Gastroesophageal sphincter (tissue), 4 donors: ENCODE measurements around the gene NBDY. TPM values are rescaled to one million over a fixed set of nuclear protein-coding genes. Genes with fewer than 3 reads are reported as not detected.
"Not testable (repeated sequence)": the region's sequence is repeated elsewhere in the genome, so short reads cannot be mapped to it uniquely, and the experiment has no call there.

Experiments
- ATAC-seq: fragments of 150-250 bp; one replicate; pipeline ENCODE4 v1.9.1; 2016; ENCODE audit warnings: mild to moderate bottlenecking, moderate library complexity
- H3K27ac ChIP-seq, 4 donors: fragments of 200-600 bp; sonication (generic) in 3 of 4; 1 replicate in 3 of 4; 2 replicates in 1 of 4; pipeline ENCODE4 v1.5.1; 2016 to 2019
- H3K27me3 ChIP-seq: fragments of 200-600 bp; sonication (generic); one replicate; pipeline ENCODE4 v1.5.1; 2019
- H3K36me3 ChIP-seq, 2 donors: fragments of 200-600 bp; sonication (generic); one replicate each; pipeline ENCODE4 v1.5.1; 2019; ENCODE audit warnings: control low read depth in 1 of 2
- H3K4me1 ChIP-seq, 3 donors: fragments of 200-600 bp; sonication (generic); 1 replicate in 2 of 3; 2 replicates in 1 of 3; pipeline ENCODE4 v1.5.1; 2016 to 2019; ENCODE audit warnings: control low read depth in 2 of 3
- H3K4me3 ChIP-seq, 2 donors: fragments of 200-600 bp; sonication (generic); one replicate each; pipeline ENCODE4 v1.5.1; 2019; ENCODE audit warnings: mild to moderate bottlenecking in 1 of 2, moderate library complexity in 1 of 2
- H3K9me3 ChIP-seq, 3 donors: fragments of 200-600 bp; sonication (generic); one replicate each; pipeline ENCODE4 v1.5.1; 2017 to 2019; ENCODE audit warnings: control low read depth in 2 of 3
- CTCF ChIP-seq, 4 experiments: fragments of 200-600 bp in 2 of 4; fragments of 450-650 bp in 2 of 4; sonication (generic) in 1 of 4; IDR thresholded peaks; one replicate each; pipeline ENCODE4 v1.5.1; 2017 to 2019; ENCODE audit warnings: antibody characterized with exemption in 4 of 4, mild to moderate bottlenecking in 2 of 4, moderate library complexity in 2 of 4
- EP300 ChIP-seq: sonication (generic); formaldehyde crosslinking; IDR thresholded peaks from one replicate; pipeline ENCODE4 v1.6.1; 2017; ENCODE audit warnings: antibody characterized with exemption, mild to moderate bottlenecking
- POLR2A ChIP-seq, 2 donors: fragments of 450-650 bp; IDR thresholded peaks; one replicate each; pipeline ENCODE4 v1.6.1; 2017; ENCODE audit warnings: antibody characterized with exemption in 2 of 2, mild to moderate bottlenecking in 2 of 2, moderate library complexity in 1 of 2
- POLR2AphosphoS5 ChIP-seq: sonication (generic); formaldehyde crosslinking; IDR thresholded peaks from one replicate; pipeline ENCODE4 v1.6.1; 2017; ENCODE audit warnings: antibody characterized with exemption
- WGBS, 2 donors: methylation state at CpG; one replicate each; pipeline ENCODE4 v1.1.5; 2018; ENCODE audit warnings: low coverage in 1 of 2; 5-methylcytosine and 5-hydroxymethylcytosine counted together
- total RNA-seq, 4 donors: library from RNA; depleted of rRNA; stranded (reverse); fragments of >200 nt; gene quantifications; one replicate each; pipeline ENCODE4 v1.1.0, GENCODE V29; 2016

The NBDY gene
- total RNA-seq, 4 donors from 2014 or later = 6.6 to 16.0 (median 12.0) TPM

- H3K4me3 ChIP-seq, H3K27ac ChIP-seq, H3K36me3 ChIP-seq, H3K4me1 ChIP-seq, H3K9me3 ChIP-seq, H3K27me3 ChIP-seq: not testable (repeated sequence)
- no CpG with 5 or more reads among the region's 32 CpGs for WGBS, 2 donors
- peak; percentile 76 for ATAC-seq
Observed at GRCh38 chrX:56772675-56773521, 43.9 kb downstream of the NBDY start.

GRCh38 chrX:56773522-56774060 is 44.5 kb downstream of the NBDY start:
- ATAC-seq = peak; percentile 75
- not testable (repeated sequence) for H3K36me3 ChIP-seq, H3K4me1 ChIP-seq, H3K27ac ChIP-seq, H3K9me3 ChIP-seq, H3K27me3 ChIP-seq, H3K4me3 ChIP-seq
- no CpG with 5 or more reads among the region's 24 CpGs for WGBS, 2 donors

- not testable (repeated sequence) for H3K4me1 ChIP-seq, H3K36me3 ChIP-seq, H3K9me3 ChIP-seq, H3K27me3 ChIP-seq, H3K27ac ChIP-seq, H3K4me3 ChIP-seq
- no CpG with 5 or more reads among the region's 32 CpGs for WGBS, 2 donors
- ATAC-seq = peak; percentile 74
Observed at GRCh38 chrX:56778099-56778923, 49.3 kb downstream of the NBDY start.

GRCh38 chrX:56778924-56779468 is 50.0 kb downstream of the NBDY start:
- not testable (repeated sequence) for H3K36me3 ChIP-seq, H3K27ac ChIP-seq, H3K4me1 ChIP-seq, H3K27me3 ChIP-seq, H3K9me3 ChIP-seq, H3K4me3 ChIP-seq
- no CpG with 5 or more reads among the region's 24 CpGs for WGBS, 2 donors
- peak; percentile 82 for ATAC-seq

- H3K27ac ChIP-seq, H3K4me3 ChIP-seq, H3K36me3 ChIP-seq, ATAC-seq, H3K9me3 ChIP-seq, H3K27me3 ChIP-seq, H3K4me1 ChIP-seq: not testable (repeated sequence)
- WGBS, 2 donors = 63 to 78% methylated on average over 3 to 7 of the region's 22 CpGs
Observed at GRCh38 chrX:56780681-56781649, 51.9 kb downstream of the NBDY start.

GRCh38 chrX:56782352-56782751 is 53.3 kb downstream of the NBDY start:
- ATAC-seq = no peak
- 21 to 51% methylated on average over 2 of the region's 2 CpGs for whole genome bisulfite sequencing, 2 donors
- H3K27ac ChIP-seq = peak overlapping the region in 1 of 4 donors; percentile 79
- TF ChIP-seq POLR2A (IDR thresholded peaks at IDR 0.05) = no peak
- TF ChIP-seq CTCF (IDR thresholded peaks at IDR 0.05) = no peak
- TF ChIP-seq POLR2AphosphoS5 = no peak
- TF ChIP-seq EP300 = no peak
- H3K36me3 ChIP-seq = no peaks in the 10 kb centered on the region
- no peak overlapping the region for H3K4me3 ChIP-seq
- H3K4me1 ChIP-seq = peaks cover 0 to 6% (median 0%) of the 10 kb centered on the region in 3 donors
- no peaks in the 10 kb centered on the region for H3K9me3 ChIP-seq
- H3K27me3 ChIP-seq = no peaks in the 10 kb centered on the region
